SJSA1 (cell line): Measurements from ENCODE around the gene AMACR. TPM values are rescaled to one million over a fixed set of nuclear protein-coding genes. Genes with fewer than 3 reads are reported as not detected.

ENCODE experiments used
- DNase-seq, 2 experiments: peaks; one replicate each; pipeline ENCODE4 v3.0.0-alpha.2; 2015 to 2020; ENCODE audit warnings: low spot score in 2 of 2, low read depth in 1 of 2
- H3K27ac ChIP-seq: fragments of 250-450 bp; sonication (Bioruptor Pico); 2 replicates; pipeline ENCODE4 v1.5.1; 2020; ENCODE audit warnings: mild to moderate bottlenecking, moderate library complexity
- H3K27me3 ChIP-seq: fragments of 250-450 bp; sonication (Bioruptor Pico); replicated peaks from 2 replicates; pipeline ENCODE4 v1.5.1; 2020; ENCODE audit warnings: mild to moderate bottlenecking, moderate library complexity
- H3K36me3 ChIP-seq: fragments of 250-450 bp; sonication (Bioruptor Pico); 2 replicates; pipeline ENCODE4 v1.5.1; 2020; ENCODE audit warnings: mild to moderate bottlenecking
- H3K4me1 ChIP-seq: fragments of 250-450 bp; sonication (Bioruptor Pico); replicated peaks from 2 replicates; pipeline ENCODE4 v1.6.1; 2021; ENCODE audit warnings: mild to moderate bottlenecking
- H3K4me3 ChIP-seq: fragments of 250-450 bp; sonication (Bioruptor Pico); 2 replicates; pipeline ENCODE4 v1.5.1; 2020; ENCODE audit warnings: mild to moderate bottlenecking
- H3K9me3 ChIP-seq: fragments of 250-450 bp; sonication (Bioruptor Pico); replicated peaks from 2 replicates; pipeline ENCODE4 v1.5.1; 2020; ENCODE audit warnings: mild to moderate bottlenecking
- total RNA-seq: library from RNA; depleted of rRNA; stranded (reverse); fragments of >200 nt; shearing (Covaris generic); gene quantifications from 2 replicates; pipeline ENCODE4 v1.2.3, GENCODE V29; 2014

AMACR gene
- total RNA-seq, 1 experiment from 2014 or later, result 5.9 TPM

GRCh38 chr5:33985447-33985846 lies 22.4 kb downstream of the AMACR start:
- DNase-seq, result no peak
- Histone ChIP-seq H3K27ac (no peak overlapping the region), H3K36me3 (no peaks in the 10 kb centered on the region), H3K4me1 (peaks cover 7% of the 10 kb centered on the region), H3K9me3 (no peaks in the 10 kb centered on the region), H3K4me3 (no peak overlapping the region), H3K27me3 (no peaks in the 10 kb centered on the region)

DNA sequence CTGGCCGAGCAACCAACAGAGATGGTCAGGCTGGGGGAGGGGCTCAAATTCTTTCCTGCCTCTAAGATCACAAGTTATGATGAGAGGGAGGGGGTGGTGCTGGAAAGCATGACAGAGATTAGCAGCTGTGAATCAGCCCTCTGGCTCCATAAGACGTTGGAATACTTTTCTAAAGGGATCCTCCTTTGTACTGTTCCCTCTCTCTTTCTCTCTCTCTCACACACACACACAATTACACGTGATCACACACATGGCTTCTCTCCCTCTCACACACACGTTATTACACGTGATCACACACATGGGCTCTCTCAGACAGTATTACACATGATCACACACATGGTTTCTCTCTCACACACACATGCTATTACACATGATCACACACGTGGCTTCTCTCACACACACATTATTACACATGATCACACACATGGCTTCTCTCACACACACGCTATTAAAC lies 23.2 kb downstream of the AMACR start, which contains the start of gene SLC45A2:
Gene SLC45A2 (minus strand): TSS at position 23 of the 454 bp plus-strand sequence. CDS start 110 bp downstream, outside the sequence.
- H3K9me3 ChIP-seq, result no peaks in the 10 kb centered on the region
- DNase-seq, result no peak
- H3K27ac ChIP-seq, result no peak within 1 kb of the TSS
- no peaks in the 10 kb centered on the region for H3K27me3 ChIP-seq
- no peaks in the 10 kb centered on the region for H3K36me3 ChIP-seq
- H3K4me3 ChIP-seq, result no peak within 1 kb of the TSS
- H3K4me1 ChIP-seq, result peaks cover 7% of the 10 kb centered on the region

- DNase-seq, result no peak
- H3K4me3 ChIP-seq, result no peak overlapping the region
- H3K27ac ChIP-seq, result no peak overlapping the region
- H3K36me3 ChIP-seq, result no peaks in the 10 kb centered on the region
- H3K4me1 ChIP-seq, result peaks cover 7% of the 10 kb centered on the region
- H3K9me3 ChIP-seq, result no peaks in the 10 kb centered on the region
- H3K27me3 ChIP-seq, result no peaks in the 10 kb centered on the region
Observed at GRCh38 chr5:33984178-33984577, 23.7 kb downstream of the AMACR start.

- peak overlapping the region; percentile 34; the same call in 1 of the 2 replicates for H3K27ac ChIP-seq
- H3K4me3 ChIP-seq, result no peak overlapping the region
- H3K27me3 ChIP-seq, result no peaks in the 10 kb centered on the region
- H3K36me3 ChIP-seq, result no peaks in the 10 kb centered on the region
- no peaks in the 10 kb centered on the region for H3K9me3 ChIP-seq
- H3K4me1 ChIP-seq, result peaks cover 7% of the 10 kb centered on the region
- DNase-seq, result peak in 1 of 2 experiments; percentile 23
Observed at GRCh38 chr5:33981408-33982162, 26.3 kb downstream of the AMACR start.

DNA sequence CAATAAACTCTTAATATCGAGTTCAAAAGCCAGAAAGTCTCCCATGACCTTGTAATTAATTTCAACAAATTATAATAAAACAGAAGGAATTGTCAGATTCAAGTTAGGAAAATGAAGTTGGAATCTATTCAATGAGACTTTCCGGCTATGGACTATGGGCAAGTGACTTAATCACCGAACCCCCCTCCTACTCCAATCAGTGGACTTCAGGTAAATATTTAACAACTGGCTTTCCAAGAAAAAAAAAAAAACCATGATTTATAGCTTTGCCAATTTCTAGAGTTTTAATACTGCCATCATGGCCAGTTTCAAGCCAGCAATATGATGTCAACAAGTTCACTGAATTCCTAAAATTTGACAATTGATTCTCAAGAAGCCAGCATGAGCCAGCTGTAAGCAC lies 27.8 kb downstream of the AMACR start:
- Histone ChIP-seq H3K27me3 (no peaks in the 10 kb centered on the region), H3K27ac (no peak overlapping the region), H3K9me3 (no peaks in the 10 kb centered on the region), H3K4me1 (peaks cover 7% of the 10 kb centered on the region), H3K4me3 (no peak overlapping the region), H3K36me3 (no peaks in the 10 kb centered on the region)
- no peak for DNase-seq

GRCh38 chr5:33978306-33978705 lies 29.5 kb downstream of the AMACR start:
- no peak overlapping the region for H3K4me3 ChIP-seq
- H3K36me3 ChIP-seq, result no peaks in the 10 kb centered on the region
- H3K27ac ChIP-seq, result no peak overlapping the region
- no peaks in the 10 kb centered on the region for H3K27me3 ChIP-seq
- H3K9me3 ChIP-seq, result no peaks in the 10 kb centered on the region
- no peak for DNase-seq
- H3K4me1 ChIP-seq, result peaks cover 7% of the 10 kb centered on the region

DNA sequence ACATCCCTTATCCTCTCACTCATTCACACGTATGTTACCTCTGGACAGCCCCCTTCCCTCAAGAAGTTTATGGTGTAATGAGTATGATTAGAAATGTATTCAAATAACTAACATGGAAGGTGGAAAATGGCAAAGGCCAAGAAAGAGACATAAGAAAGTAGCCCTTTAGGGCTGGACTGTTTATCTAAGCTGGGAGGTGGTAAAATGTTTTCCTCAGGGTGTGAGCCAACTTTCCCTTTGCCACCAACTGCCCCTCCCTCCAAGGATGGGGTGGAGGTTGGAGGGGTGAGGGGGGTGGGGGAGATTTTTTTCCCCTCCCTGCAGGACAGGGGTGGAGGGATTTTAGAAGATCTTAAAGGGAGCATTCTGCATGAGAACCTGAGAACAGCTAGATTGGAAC lies 31.5 kb downstream of the AMACR start:
- no peaks in the 10 kb centered on the region for H3K36me3 ChIP-seq

DNA sequence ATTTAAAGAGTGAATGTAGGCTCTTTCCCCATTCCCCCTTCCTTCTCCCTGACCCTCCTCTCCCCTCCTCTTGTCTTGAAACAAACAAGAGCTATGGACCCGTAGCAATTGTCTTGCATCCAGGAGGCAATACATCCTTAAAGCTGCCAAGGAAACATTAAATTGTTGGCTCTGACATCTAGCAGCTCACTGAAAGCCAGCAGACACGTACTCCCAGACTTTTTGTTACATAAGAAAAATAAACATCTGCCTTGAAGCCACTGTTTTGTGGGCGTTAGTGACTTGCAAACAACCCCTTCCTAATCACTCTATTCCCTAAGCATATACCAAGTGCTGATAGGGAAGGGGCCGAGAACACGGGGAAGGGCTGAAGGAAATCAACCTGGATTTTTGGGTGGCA lies 32.0 kb downstream of the AMACR start:
- H3K9me3 ChIP-seq, result no peaks in the 10 kb centered on the region
- no peak overlapping the region for H3K4me3 ChIP-seq
- no peak for DNase-seq
- no peak overlapping the region for H3K27ac ChIP-seq
- no peaks in the 10 kb centered on the region for H3K4me1 ChIP-seq
- no peaks in the 10 kb centered on the region for H3K27me3 ChIP-seq
- H3K36me3 ChIP-seq, result no peaks in the 10 kb centered on the region

More for the DNA sequence above, 31.5 kb downstream of the AMACR start:
- no peak for DNase-seq
- H3K9me3 ChIP-seq, result no peaks in the 10 kb centered on the region
- H3K4me1 ChIP-seq, result peaks cover 3% of the 10 kb centered on the region
- no peaks in the 10 kb centered on the region for H3K27me3 ChIP-seq
- H3K27ac ChIP-seq, result no peak overlapping the region
- no peak overlapping the region for H3K4me3 ChIP-seq

DNA sequence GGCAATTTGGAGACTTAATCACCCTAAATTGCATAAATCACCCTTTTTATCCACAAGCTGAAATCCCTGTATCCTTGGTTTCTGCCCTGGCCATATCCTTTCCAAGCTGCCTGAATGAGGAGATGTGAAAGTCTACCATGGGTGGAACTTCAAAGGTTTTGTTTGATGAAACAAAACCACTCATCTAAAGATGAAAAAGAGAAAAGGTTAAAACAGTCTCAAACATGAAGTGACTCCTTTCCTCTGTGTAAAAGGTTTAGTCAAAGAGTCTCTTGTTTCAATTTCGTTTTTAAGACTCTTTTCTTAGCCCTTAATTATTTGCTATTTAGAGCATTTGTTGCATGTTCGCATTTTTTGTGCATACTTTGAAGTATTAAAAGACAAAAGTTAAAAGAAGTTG lies 34.6 kb downstream of the AMACR start:
- no peak for DNase-seq
- no peaks in the 10 kb centered on the region for H3K36me3 ChIP-seq
- H3K4me1 ChIP-seq, result no peaks in the 10 kb centered on the region
- H3K4me3 ChIP-seq, result no peak overlapping the region
- H3K27ac ChIP-seq, result no peak overlapping the region
- no peaks in the 10 kb centered on the region for H3K27me3 ChIP-seq
- no peaks in the 10 kb centered on the region for H3K9me3 ChIP-seq

DNA sequence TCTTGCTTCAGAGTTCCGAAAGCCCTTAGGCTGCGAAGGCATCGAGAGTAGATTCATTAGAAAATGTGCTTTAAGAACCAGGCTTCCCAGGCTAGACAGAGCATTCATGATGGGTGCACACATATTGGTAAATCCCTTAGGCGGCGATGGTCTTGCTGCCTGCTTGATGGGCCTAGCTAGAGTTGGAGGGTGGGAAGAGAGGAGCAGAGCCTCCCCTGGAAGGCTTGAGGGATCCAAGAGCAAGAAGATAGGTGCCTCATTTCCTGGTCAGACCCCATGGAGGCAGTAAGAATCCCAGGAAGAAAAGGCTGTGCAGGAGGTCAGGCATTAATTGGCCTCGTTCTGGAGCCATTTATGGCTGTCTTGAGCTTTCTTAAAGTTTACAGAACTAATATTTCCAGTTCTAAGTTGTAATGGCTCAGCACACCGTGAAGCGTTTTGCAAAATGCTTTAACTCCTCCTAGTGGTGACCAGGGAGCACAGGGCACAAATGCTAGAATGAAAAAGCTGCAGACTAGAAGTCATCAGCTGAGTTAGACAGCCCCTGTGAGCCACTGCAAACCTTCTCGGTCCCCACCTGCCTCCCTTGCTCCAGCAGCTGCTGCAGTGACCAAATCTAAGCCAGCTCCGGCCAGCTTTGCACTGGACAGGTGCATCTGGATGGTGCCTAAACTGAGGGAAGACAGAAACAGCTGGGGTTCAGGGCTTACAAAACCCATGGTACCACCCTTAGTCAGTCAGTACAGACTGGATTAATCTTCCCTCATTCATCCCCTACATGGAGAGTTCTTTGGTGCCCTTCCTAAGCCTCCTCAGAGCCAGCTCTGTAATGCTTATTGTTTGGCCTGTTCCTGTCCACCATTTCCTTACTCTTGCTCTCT lies 38.0 kb downstream of the AMACR start:
- Histone ChIP-seq H3K36me3 (no peaks in the 10 kb centered on the region), H3K9me3 (no peaks in the 10 kb centered on the region), H3K27me3 (no peaks in the 10 kb centered on the region), H3K4me3 (no peak overlapping the region), H3K4me1 (no peaks in the 10 kb centered on the region), H3K27ac (no peak overlapping the region)
- DNase-seq, result peak in 1 of 2 experiments; percentile 4

DNA sequence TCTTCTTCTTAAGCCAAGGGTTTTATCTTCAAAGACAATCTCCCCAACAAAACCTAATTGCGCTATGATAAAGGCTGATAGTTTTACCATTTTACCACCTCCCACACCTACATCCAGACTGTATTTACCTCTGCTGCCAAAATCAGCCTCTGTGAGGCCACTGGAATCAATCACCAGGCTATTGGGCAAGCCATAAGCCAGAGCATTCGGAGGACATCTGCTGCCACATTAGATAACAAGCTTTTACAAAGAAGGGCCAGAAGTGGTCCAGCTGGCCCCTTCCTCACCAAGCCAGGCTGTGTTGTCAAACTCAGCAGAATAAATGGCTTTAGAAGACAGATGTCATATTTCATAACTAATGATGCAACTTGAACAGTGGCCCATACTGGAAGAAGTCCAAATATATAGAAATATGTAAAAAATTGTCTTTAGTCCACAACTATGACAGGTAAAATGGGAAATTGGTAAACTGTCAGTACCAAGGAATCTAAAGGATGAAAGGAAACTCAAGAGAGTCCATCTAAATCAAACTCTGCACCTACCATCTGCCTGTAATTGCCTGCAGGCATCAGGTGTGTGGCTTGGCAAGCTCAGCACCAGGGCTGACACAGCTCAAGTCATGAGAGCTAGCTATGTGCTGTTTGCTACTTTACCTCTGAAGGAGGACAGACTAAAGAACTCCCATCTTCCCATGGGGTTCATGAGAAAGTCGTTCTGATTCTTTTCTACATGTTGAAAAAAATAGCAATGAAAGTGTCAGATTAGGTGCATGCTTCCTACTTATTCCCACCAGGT lies 39.4 kb downstream of the AMACR start:
- Histone ChIP-seq H3K4me1 (no peaks in the 10 kb centered on the region), H3K27me3 (no peaks in the 10 kb centered on the region), H3K9me3 (no peaks in the 10 kb centered on the region), H3K4me3 (no peak overlapping the region), H3K36me3 (no peaks in the 10 kb centered on the region), H3K27ac (no peak overlapping the region)
- DNase-seq, result no peak

GRCh38 chr5:33966805-33967204 lies 41.0 kb downstream of the AMACR start:
- H3K9me3 ChIP-seq, result no peaks in the 10 kb centered on the region
- DNase-seq, result no peak
- no peak overlapping the region for H3K4me3 ChIP-seq
- H3K27me3 ChIP-seq, result no peaks in the 10 kb centered on the region
- no peaks in the 10 kb centered on the region for H3K4me1 ChIP-seq
- no peak overlapping the region for H3K27ac ChIP-seq
- no peaks in the 10 kb centered on the region for H3K36me3 ChIP-seq

GRCh38 chr5:33964132-33964700 lies 43.6 kb downstream of the AMACR start:
- H3K4me3 ChIP-seq, result no peak overlapping the region
- DNase-seq, result no peak
- H3K36me3 ChIP-seq, result no peaks in the 10 kb centered on the region
- H3K27me3 ChIP-seq, result no peaks in the 10 kb centered on the region
- no peaks in the 10 kb centered on the region for H3K9me3 ChIP-seq
- no peaks in the 10 kb centered on the region for H3K4me1 ChIP-seq
- no peak overlapping the region for H3K27ac ChIP-seq
